ENCODE measurements around the gene ITGB7.
A peak's percentile ranks its signal among the peaks of the same experiment; 100 is the strongest.

ITGB7 gene

DNA sequence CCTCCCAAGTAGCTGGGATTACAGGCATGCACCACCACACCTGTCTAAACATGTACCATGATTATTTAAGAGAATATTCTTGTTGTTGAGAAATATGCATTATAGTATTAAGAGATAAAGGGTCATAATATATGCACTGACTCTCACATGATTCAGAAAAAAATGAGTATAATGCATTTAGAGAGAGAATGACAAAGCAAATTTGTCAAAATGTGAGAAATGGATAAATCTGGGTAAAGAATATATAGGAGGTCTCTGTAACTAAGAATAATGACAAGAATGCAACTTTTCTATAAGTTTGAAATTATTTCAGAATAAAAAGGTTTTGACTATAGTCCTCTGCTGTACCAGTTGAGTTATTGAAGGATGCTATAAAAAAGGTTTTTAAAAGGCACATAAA, 54.7 kb downstream of the ITGB7 start:
- Histone ChIP-seq H2AFZ (ENCODE audit: low read length) (no peak overlapping the region), H2BK15ac (ENCODE audit: low read length) (no peak overlapping the region), H3K4me1 (ENCODE audit: control insufficient read depth in 2 of 2, insufficient read depth in 1 of 2, low read depth in 1 of 2, low read length in 2 of 2) (peaks cover 0 to 2% of the 10 kb centered on the region in 2 donors), H2BK120ac (ENCODE audit: low read depth, low read length) (no peak overlapping the region), H3K27ac (replicated peaks; ENCODE audit: low read length) (no peak overlapping the region), H2BK5ac (ENCODE audit: low read length) (no peak overlapping the region), H4K8ac (ENCODE audit: low read depth, low read length) (no peak overlapping the region), H3K14ac (ENCODE audit: low read length) (no peak overlapping the region), H3K9ac (ENCODE audit: low read depth, low read length, poor library complexity) (no peak overlapping the region), H4K91ac (ENCODE audit: low read depth, low read length, poor library complexity) (no peak overlapping the region), H3K23ac (ENCODE audit: low read depth, low read length, poor library complexity) (no peak overlapping the region), H3K27me3 (ENCODE audit: control insufficient read depth in 3 of 3, insufficient read depth in 3 of 3, low read depth in 1 of 3, low read length in 3 of 3) (no peaks in the 10 kb centered on the region), H3K36me3 (replicated peaks in 1 of 2; ENCODE audit: control insufficient read depth in 2 of 2, insufficient read depth in 2 of 2, low read length in 2 of 2) (no peaks in the 10 kb centered on the region), H3K4me2 (ENCODE audit: insufficient read depth, low read length, poor library complexity, severe bottlenecking) (no peak overlapping the region), H3K79me1 (ENCODE audit: low read depth, low read length) (no peaks in the 10 kb centered on the region), H3K4me3 (ENCODE audit: low read length in 2 of 2) (no peak overlapping the region), H3K9me3 (replicated peaks in 1 of 2; ENCODE audit: control insufficient read depth in 2 of 2, insufficient read depth in 1 of 2, low read depth in 1 of 2, low read length in 2 of 2) (no peaks in the 10 kb centered on the region), H2AK5ac (ENCODE audit: low read depth, low read length) (no peak overlapping the region), H3K18ac (ENCODE audit: low read length) (no peak overlapping the region), H2BK12ac (ENCODE audit: low read length) (no peak overlapping the region), H3K4ac (ENCODE audit: low read length) (no peak overlapping the region)
- DNase-seq (ENCODE audit: low spot score), result no peak

DNA sequence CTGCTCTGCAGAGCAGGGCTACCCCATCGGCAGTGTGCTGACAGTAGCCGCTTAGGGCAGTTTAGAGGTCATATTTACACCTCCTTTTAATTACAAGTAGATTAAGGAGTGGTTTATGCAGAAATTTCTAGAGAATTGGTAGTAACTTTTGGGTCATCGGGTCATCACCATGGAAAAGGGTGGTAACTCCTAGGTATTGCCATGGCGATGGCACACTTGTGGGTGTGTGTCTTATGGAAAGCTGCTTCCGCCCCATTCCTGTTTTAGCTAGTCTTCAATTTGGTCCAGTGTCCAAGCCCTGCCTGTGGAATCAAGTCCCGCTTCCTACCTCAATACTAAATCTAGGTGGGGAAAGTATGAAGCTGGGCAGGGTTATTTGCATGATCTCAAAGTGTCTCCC, 56.0 kb downstream of the ITGB7 start:
- no peak overlapping the region for H3K4ac ChIP-seq (ENCODE audit: low read length)
- H4K91ac ChIP-seq (ENCODE audit: low read depth, low read length, poor library complexity), result no peak overlapping the region
- peak overlapping the region; percentile 69 for H2AFZ ChIP-seq (ENCODE audit: low read length)
- no peak overlapping the region for H3K23ac ChIP-seq (ENCODE audit: low read depth, low read length, poor library complexity)
- no peak overlapping the region for H2BK15ac ChIP-seq (ENCODE audit: low read length)
- no peak overlapping the region for H3K14ac ChIP-seq (ENCODE audit: low read length)
- DNase-seq (ENCODE audit: low spot score), result no peak
- no peak overlapping the region for H3K4me3 ChIP-seq (ENCODE audit: low read length in 2 of 2)
- H4K8ac ChIP-seq (ENCODE audit: low read depth, low read length), result no peak overlapping the region
- no peak overlapping the region for H2AK5ac ChIP-seq (ENCODE audit: low read depth, low read length)
- no peak overlapping the region for H2BK5ac ChIP-seq (ENCODE audit: low read length)
- H2BK120ac ChIP-seq (ENCODE audit: low read depth, low read length), result no peak overlapping the region
- no peaks in the 10 kb centered on the region for H3K36me3 ChIP-seq (replicated peaks in 1 of 2; ENCODE audit: control insufficient read depth in 2 of 2, insufficient read depth in 2 of 2, low read length in 2 of 2)
- H3K27ac ChIP-seq (replicated peaks; ENCODE audit: low read length), result no peak overlapping the region
- no peaks in the 10 kb centered on the region for H3K27me3 ChIP-seq (ENCODE audit: control insufficient read depth in 3 of 3, insufficient read depth in 3 of 3, low read depth in 1 of 3, low read length in 3 of 3)
- H3K4me1 ChIP-seq (ENCODE audit: control insufficient read depth in 2 of 2, insufficient read depth in 1 of 2, low read depth in 1 of 2, low read length in 2 of 2), result peaks cover 0 to 2% of the 10 kb centered on the region in 2 donors
- H3K9me3 ChIP-seq (replicated peaks in 1 of 2; ENCODE audit: control insufficient read depth in 2 of 2, insufficient read depth in 1 of 2, low read depth in 1 of 2, low read length in 2 of 2), result no peaks in the 10 kb centered on the region
- H3K4me2 ChIP-seq (ENCODE audit: insufficient read depth, low read length, poor library complexity, severe bottlenecking), result no peak overlapping the region
- H3K79me1 ChIP-seq (ENCODE audit: low read depth, low read length), result no peaks in the 10 kb centered on the region
- H3K18ac ChIP-seq (ENCODE audit: low read length), result no peak overlapping the region
- no peak overlapping the region for H2BK12ac ChIP-seq (ENCODE audit: low read length)
- WGBS, 2 donors (ENCODE audit: extremely low coverage in 2 of 2, insufficient read length in 2 of 2, insufficient replicate concordance in 1 of 2), result no CpG with 5 or more reads among the region's 6 CpGs
- no peak overlapping the region for H3K9ac ChIP-seq (ENCODE audit: low read depth, low read length, poor library complexity)

DNA sequence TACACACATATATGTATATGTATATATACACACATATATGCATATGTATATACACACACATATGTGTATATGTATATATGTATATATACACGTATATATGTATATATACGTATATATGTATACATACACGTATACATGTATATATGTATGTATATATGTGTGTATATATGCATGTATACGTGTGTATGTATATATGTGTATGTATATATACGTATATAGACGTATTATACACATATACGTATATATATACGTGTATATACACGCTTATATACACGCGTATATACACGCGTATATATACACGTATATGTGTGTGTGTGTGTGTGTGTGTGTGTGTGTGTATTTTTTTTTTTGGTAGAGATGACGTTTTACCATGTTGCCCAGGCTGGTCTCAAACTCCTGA, 59.4 kb downstream of the ITGB7 start:
- Histone ChIP-seq H3K27me3 (ENCODE audit: control insufficient read depth in 3 of 3, insufficient read depth in 3 of 3, low read depth in 1 of 3, low read length in 3 of 3) (no peaks in the 10 kb centered on the region), H3K79me1 (ENCODE audit: low read depth, low read length) (no peaks in the 10 kb centered on the region), H3K9me3 (replicated peaks in 1 of 2; ENCODE audit: control insufficient read depth in 2 of 2, insufficient read depth in 1 of 2, low read depth in 1 of 2, low read length in 2 of 2) (no peaks in the 10 kb centered on the region), H2BK15ac (ENCODE audit: low read length) (no peak overlapping the region), H3K14ac (ENCODE audit: low read length) (no peak overlapping the region), H4K91ac (ENCODE audit: low read depth, low read length, poor library complexity) (no peak overlapping the region), H2AFZ (ENCODE audit: low read length) (no peak overlapping the region), H3K4ac (ENCODE audit: low read length) (no peak overlapping the region), H3K23ac (ENCODE audit: low read depth, low read length, poor library complexity) (no peak overlapping the region), H3K27ac (replicated peaks; ENCODE audit: low read length) (no peak overlapping the region), H2BK5ac (ENCODE audit: low read length) (no peak overlapping the region), H3K4me2 (ENCODE audit: insufficient read depth, low read length, poor library complexity, severe bottlenecking) (no peak overlapping the region), H3K9ac (ENCODE audit: low read depth, low read length, poor library complexity) (no peak overlapping the region), H3K18ac (ENCODE audit: low read length) (no peak overlapping the region), H3K4me3 (ENCODE audit: low read length in 2 of 2) (no peak overlapping the region), H2AK5ac (ENCODE audit: low read depth, low read length) (no peak overlapping the region), H3K4me1 (ENCODE audit: control insufficient read depth in 2 of 2, insufficient read depth in 1 of 2, low read depth in 1 of 2, low read length in 2 of 2) (peaks cover 0 to 2% of the 10 kb centered on the region in 2 donors), H2BK12ac (ENCODE audit: low read length) (no peak overlapping the region), H3K36me3 (replicated peaks in 1 of 2; ENCODE audit: control insufficient read depth in 2 of 2, insufficient read depth in 2 of 2, low read length in 2 of 2) (no peaks in the 10 kb centered on the region), H4K8ac (ENCODE audit: low read depth, low read length) (no peak overlapping the region), H2BK120ac (ENCODE audit: low read depth, low read length) (no peak overlapping the region)
- DNase-seq (ENCODE audit: low spot score), result no peak
- WGBS, 2 donors (ENCODE audit: extremely low coverage in 2 of 2, insufficient read length in 2 of 2, insufficient replicate concordance in 1 of 2), result no CpG with 5 or more reads among the region's 15 CpGs

DNA sequence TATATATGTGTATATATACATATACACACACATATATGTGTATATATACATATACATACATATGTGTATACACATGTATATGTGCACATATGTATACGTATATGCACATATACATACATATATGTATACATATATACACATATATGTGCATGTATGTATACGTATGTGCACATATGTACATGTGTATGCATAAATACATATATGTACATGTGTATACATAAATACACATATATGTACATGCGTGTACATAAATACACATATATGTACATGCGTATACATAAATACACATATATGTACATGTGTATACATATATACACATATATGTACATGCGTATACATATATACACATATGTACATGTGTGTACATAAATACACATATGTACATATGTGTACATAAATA, 59.9 kb downstream of the ITGB7 start:
- WGBS, 2 donors (ENCODE audit: extremely low coverage in 2 of 2, insufficient read length in 2 of 2, insufficient replicate concordance in 1 of 2), result no CpG with 5 or more reads among the region's 5 CpGs
- Histone ChIP-seq H3K4me3 (ENCODE audit: low read length in 2 of 2) (no peak overlapping the region), H2BK12ac (ENCODE audit: low read length) (no peak overlapping the region)

More for the DNA sequence above, 59.9 kb downstream of the ITGB7 start:
- no peak overlapping the region for H3K14ac ChIP-seq (ENCODE audit: low read length)
- H2BK15ac ChIP-seq (ENCODE audit: low read length), result no peak overlapping the region
- DNase-seq (ENCODE audit: low spot score), result no peak
- H3K4me1 ChIP-seq (ENCODE audit: control insufficient read depth in 2 of 2, insufficient read depth in 1 of 2, low read depth in 1 of 2, low read length in 2 of 2), result peaks cover 0 to 2% of the 10 kb centered on the region in 2 donors
- no peak overlapping the region for H3K4ac ChIP-seq (ENCODE audit: low read length)
- H3K27ac ChIP-seq (replicated peaks; ENCODE audit: low read length), result no peak overlapping the region
- no peaks in the 10 kb centered on the region for H3K9me3 ChIP-seq (replicated peaks in 1 of 2; ENCODE audit: control insufficient read depth in 2 of 2, insufficient read depth in 1 of 2, low read depth in 1 of 2, low read length in 2 of 2)
- no peaks in the 10 kb centered on the region for H3K27me3 ChIP-seq (ENCODE audit: control insufficient read depth in 3 of 3, insufficient read depth in 3 of 3, low read depth in 1 of 3, low read length in 3 of 3)
- H3K79me1 ChIP-seq (ENCODE audit: low read depth, low read length), result no peaks in the 10 kb centered on the region
- no peak overlapping the region for H2BK5ac ChIP-seq (ENCODE audit: low read length)
- H3K23ac ChIP-seq (ENCODE audit: low read depth, low read length, poor library complexity), result no peak overlapping the region
- H2AFZ ChIP-seq (ENCODE audit: low read length), result no peak overlapping the region
- H4K8ac ChIP-seq (ENCODE audit: low read depth, low read length), result no peak overlapping the region
- no peak overlapping the region for H2AK5ac ChIP-seq (ENCODE audit: low read depth, low read length)
- no peaks in the 10 kb centered on the region for H3K36me3 ChIP-seq (replicated peaks in 1 of 2; ENCODE audit: control insufficient read depth in 2 of 2, insufficient read depth in 2 of 2, low read length in 2 of 2)
- no peak overlapping the region for H4K91ac ChIP-seq (ENCODE audit: low read depth, low read length, poor library complexity)
- no peak overlapping the region for H3K4me2 ChIP-seq (ENCODE audit: insufficient read depth, low read length, poor library complexity, severe bottlenecking)
- H3K18ac ChIP-seq (ENCODE audit: low read length), result no peak overlapping the region
- H2BK120ac ChIP-seq (ENCODE audit: low read depth, low read length), result no peak overlapping the region
- no peak overlapping the region for H3K9ac ChIP-seq (ENCODE audit: low read depth, low read length, poor library complexity)

Measured in neuronal stem cell (in vitro differentiated cells).